GM12878 (cell line): ENCODE measurements around the gene C1QTNF9B. TPM values are rescaled to one million over a fixed set of nuclear protein-coding genes. Genes with fewer than 3 reads are reported as not detected.

Source experiments
- BCL11A ChIP-seq: IDR thresholded peaks from 2 replicates; pipeline ENCODE4 v1.6.1; 2011; ENCODE audit warnings: low read depth, low read length
- CBX3 ChIP-seq: fragments of 200-600 bp; sonication (generic); IDR thresholded peaks from 2 replicates; pipeline ENCODE4 v1.6.1; 2016; ENCODE audit warnings: low read depth, borderline replicate concordance
- CREB1 ChIP-seq: IDR thresholded peaks from 2 replicates; pipeline ENCODE4 v1.6.1; 2012; ENCODE audit warnings: low read depth, mild to moderate bottlenecking, inconsistent platforms
- EED ChIP-seq: sonication (generic); IDR thresholded peaks from 2 replicates; pipeline ENCODE4 v1.6.1; 2016; ENCODE audit warnings: antibody characterized with exemption, low read depth
- ESRRA ChIP-seq: IDR thresholded peaks from 2 replicates; pipeline ENCODE4 v1.6.1; 2012; ENCODE audit warnings: mild to moderate bottlenecking, low read length, improper control_type of control experiment
- MTA3 ChIP-seq: IDR thresholded peaks from 2 replicates; pipeline ENCODE4 v1.6.1; 2012; ENCODE audit warnings: low read length, inconsistent platforms, borderline replicate concordance
- NFXL1 ChIP-seq: fragments of 450-650 bp; IDR thresholded peaks from 2 replicates; pipeline ENCODE4 v1.6.1; 2017; ENCODE audit warnings: antibody characterized with exemption, mild to moderate bottlenecking, borderline replicate concordance
- RAD51 ChIP-seq: fragments of 450-650 bp; IDR thresholded peaks from 2 replicates; pipeline ENCODE4 v1.6.1; 2016; ENCODE audit warnings: moderate library complexity, mild to moderate bottlenecking, inconsistent platforms
- SMC3 ChIP-seq: IDR thresholded peaks from 2 replicates; pipeline ENCODE4 v1.6.1; 2011; ENCODE audit warnings: low read length, improper control_type of control experiment, borderline replicate concordance
- SPI1 ChIP-seq: IDR thresholded peaks from 2 replicates; pipeline ENCODE4 v1.6.1; 2011; ENCODE audit warnings: low read depth, mild to moderate bottlenecking, low read length, moderate library complexity, borderline replicate concordance; ENCODE audit not compliant: insufficient read depth
- STAT3 ChIP-seq: IDR thresholded peaks from 2 replicates; pipeline ENCODE4 v1.6.1; 2011; ENCODE audit warnings: low read depth, low read length, improper control_type of control experiment
- TAF1 ChIP-seq: IDR thresholded peaks from 2 replicates; pipeline ENCODE4 v1.6.1; 2011; ENCODE audit warnings: mild to moderate bottlenecking, low read depth, low read length, borderline replicate concordance
- ZNF24 ChIP-seq: fragments of 450-650 bp; IDR thresholded peaks from 2 replicates; pipeline ENCODE4 v1.6.1; 2017; ENCODE audit warnings: antibody characterized with exemption, mild to moderate bottlenecking
- polyA plus RNA-seq, 11 experiments: library from polyadenylated mRNA; depleted of rRNA in 4 of 11; unstranded in 6 of 11; stranded (reverse) in 5 of 11; fragments of >200 nt; fragmentation: Nextera tagmentation in 4 of 11; fragmentation: Illumina TruSeq in 1 of 11; extraction: Ambion mirVana in 4 of 11; extraction: Trizol in 1 of 11; gene quantifications; 1 replicate in 1 of 11; 2 replicates in 10 of 11; pipeline versions ENCODE4 v1.2.1 to v1.2.3, GENCODE V29; 2011 to 2016; ENCODE audit warnings: inconsistent platforms in 2 of 11, missing spikeins in 2 of 11, low read depth in 1 of 11
- total RNA-seq, 4 experiments: library from RNA; depleted of rRNA in 3 of 4; stranded (reverse); fragments of >200 nt in 3 of 4; fragmentation: Illumina TruSeq in 1 of 4; extraction: Trizol in 1 of 4; gene quantifications; 2 replicates each; pipeline versions ENCODE4 v1.2.1 to v1.2.3, GENCODE V29; 2013 to 2021
- TF ChIP-seq, protein P1 (sequence below): IDR thresholded peaks from 2 replicates; pipeline ENCODE4 v1.6.1; 2012; ENCODE audit warnings: low read depth, low read length, improper control_type of control experiment
- TF ChIP-seq, protein P2 (sequence below): fragments of 450-650 bp; IDR thresholded peaks from 2 replicates; pipeline ENCODE4 v1.6.1; 2014; ENCODE audit warnings: mild to moderate bottlenecking
- TF ChIP-seq, protein P3 (sequence below): IDR thresholded peaks from 2 replicates; pipeline ENCODE4 v1.6.1; 2011; ENCODE audit warnings: borderline replicate concordance, low read depth, mild to moderate bottlenecking, moderate library complexity, low read length; ENCODE audit not compliant: insufficient read depth, poor library complexity, severe bottlenecking

The C1QTNF9B gene
- total and polyA plus RNA-seq, 10 of the 15 experiments (the other 5 are each of a cell fraction or from before 2014, with no cell fraction given), result 0.10 to 0.48 (median 0.32) TPM; not detected in 6

DNA sequence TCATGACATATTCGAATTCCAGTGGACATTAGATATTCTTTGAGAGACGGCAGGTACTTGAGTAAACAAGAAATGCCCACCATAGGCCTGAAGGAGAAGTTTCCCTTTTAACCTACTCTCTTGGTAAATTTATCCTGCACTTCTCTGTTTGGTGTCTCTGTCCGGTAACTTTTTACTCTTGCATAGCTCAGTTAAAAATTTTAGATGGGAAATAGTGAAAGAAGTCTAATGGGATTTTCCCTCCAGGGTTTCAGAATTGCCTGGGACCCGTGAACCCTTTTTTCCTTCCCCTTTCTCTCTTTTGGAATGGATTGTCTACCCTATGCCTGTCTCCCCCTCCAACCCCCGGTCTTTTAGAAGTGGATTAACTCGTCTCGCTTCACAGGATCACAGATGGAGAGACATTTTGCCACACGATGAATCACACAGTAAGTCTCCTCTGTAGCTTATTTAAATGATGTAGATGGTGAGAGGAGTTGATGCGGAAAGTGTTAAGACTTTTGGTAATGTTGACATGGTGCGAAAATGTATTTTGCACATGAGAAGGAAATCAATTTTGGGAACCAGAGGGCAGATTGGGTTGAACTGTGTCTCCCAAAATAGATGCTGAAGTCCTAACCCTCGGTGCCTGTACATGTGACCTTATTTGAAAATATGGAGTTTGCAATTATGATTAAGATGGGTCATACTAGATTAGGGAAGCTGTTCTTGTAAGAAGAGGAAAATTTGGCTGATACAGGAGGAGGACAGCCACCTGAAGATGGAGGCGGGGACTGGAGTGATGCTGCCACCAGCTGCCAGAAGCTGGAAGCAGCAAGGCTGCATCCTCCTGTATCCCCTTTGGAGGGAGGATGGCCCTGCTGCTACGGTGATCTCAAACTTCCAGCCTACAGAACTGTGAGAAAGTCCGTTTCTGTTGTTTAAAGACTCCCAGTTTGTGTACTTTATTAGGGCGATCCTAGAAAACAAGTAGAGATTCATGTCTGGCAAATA, 7.4 kb downstream of the C1QTNF9B start (continued):
- TF ChIP-seq, protein P1, sequence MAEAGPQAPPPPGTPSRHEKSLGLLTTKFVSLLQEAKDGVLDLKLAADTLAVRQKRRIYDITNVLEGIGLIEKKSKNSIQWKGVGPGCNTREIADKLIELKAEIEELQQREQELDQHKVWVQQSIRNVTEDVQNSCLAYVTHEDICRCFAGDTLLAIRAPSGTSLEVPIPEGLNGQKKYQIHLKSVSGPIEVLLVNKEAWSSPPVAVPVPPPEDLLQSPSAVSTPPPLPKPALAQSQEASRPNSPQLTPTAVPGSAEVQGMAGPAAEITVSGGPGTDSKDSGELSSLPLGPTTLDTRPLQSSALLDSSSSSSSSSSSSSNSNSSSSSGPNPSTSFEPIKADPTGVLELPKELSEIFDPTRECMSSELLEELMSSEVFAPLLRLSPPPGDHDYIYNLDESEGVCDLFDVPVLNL, result no peak
- TF ChIP-seq CBX3 (no peak), NFXL1 (no peak), CREB1 (no peak), SMC3 (peak; percentile 25; the same call in 1 of the 2 replicates), ZNF24 (no peak), ESRRA (no peak), MTA3 (no peak), STAT3 (no peak), SPI1 (no peak), RAD51 (no peak), BCL11A (no peak), EED (no peak), TAF1 (no peak)
- TF ChIP-seq, protein P2, sequence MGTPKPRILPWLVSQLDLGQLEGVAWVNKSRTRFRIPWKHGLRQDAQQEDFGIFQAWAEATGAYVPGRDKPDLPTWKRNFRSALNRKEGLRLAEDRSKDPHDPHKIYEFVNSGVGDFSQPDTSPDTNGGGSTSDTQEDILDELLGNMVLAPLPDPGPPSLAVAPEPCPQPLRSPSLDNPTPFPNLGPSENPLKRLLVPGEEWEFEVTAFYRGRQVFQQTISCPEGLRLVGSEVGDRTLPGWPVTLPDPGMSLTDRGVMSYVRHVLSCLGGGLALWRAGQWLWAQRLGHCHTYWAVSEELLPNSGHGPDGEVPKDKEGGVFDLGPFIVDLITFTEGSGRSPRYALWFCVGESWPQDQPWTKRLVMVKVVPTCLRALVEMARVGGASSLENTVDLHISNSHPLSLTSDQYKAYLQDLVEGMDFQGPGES, result no peak
- TF ChIP-seq, protein P3, sequence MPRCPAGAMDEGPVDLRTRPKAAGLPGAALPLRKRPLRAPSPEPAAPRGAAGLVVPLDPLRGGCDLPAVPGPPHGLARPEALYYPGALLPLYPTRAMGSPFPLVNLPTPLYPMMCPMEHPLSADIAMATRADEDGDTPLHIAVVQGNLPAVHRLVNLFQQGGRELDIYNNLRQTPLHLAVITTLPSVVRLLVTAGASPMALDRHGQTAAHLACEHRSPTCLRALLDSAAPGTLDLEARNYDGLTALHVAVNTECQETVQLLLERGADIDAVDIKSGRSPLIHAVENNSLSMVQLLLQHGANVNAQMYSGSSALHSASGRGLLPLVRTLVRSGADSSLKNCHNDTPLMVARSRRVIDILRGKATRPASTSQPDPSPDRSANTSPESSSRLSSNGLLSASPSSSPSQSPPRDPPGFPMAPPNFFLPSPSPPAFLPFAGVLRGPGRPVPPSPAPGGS, result no peak
